Stimulated activated CD4-positive, alpha-beta T cell treated with anti-CD3 and anti-CD28 coated beads, Interleukin-15, amount 100 ng/mL, for 1 hour (primary cell): ENCODE measurements around the gene XAB2.

Experiments used
- DNase-seq, 2 donors: peaks; one replicate each; pipeline ENCODE4 v3.0.0-alpha.2; 2020; ENCODE audit warnings: low read depth in 1 of 2, low spot score in 1 of 2

Gene XAB2

GRCh38 chr19:7612282-7613274, 16.8 kb downstream of the XAB2 start:
- no peak for DNase-seq

GRCh38 chr19:7611541-7612279, 17.6 kb downstream of the XAB2 start:
- no peak for DNase-seq

GRCh38 chr19:7610491-7611240, 18.7 kb downstream of the XAB2 start:
- DNase-seq = no peak

- DNase-seq = no peak
Observed at GRCh38 chr19:7607874-7608560, 21.3 kb downstream of the XAB2 start.

- no peak for DNase-seq
Observed at GRCh38 chr19:7607212-7607873, 22.0 kb downstream of the XAB2 start.

GRCh38 chr19:7606289-7606688, 23.1 kb downstream of the XAB2 start:
- no peak for DNase-seq

GRCh38 chr19:7605490-7606222, 23.7 kb downstream of the XAB2 start:
- no peak for DNase-seq

GRCh38 chr19:7603919-7604318, 25.4 kb downstream of the XAB2 start:
- no peak for DNase-seq

GRCh38 chr19:7602935-7603497, 26.3 kb downstream of the XAB2 start:
- DNase-seq = no peak

GRCh38 chr19:7602240-7602934, 27.0 kb downstream of the XAB2 start:
- DNase-seq = no peak

GRCh38 chr19:7600721-7601120, 28.6 kb downstream of the XAB2 start:
- no peak for DNase-seq

GRCh38 chr19:7598180-7598579, 31.2 kb downstream of the XAB2 start:
- DNase-seq = no peak

- DNase-seq = no peak
Observed at GRCh38 chr19:7597689-7598088, 31.7 kb downstream of the XAB2 start.

GRCh38 chr19:7596211-7596937, 33.0 kb downstream of the XAB2 start:
- no peak for DNase-seq

GRCh38 chr19:7595466-7596133, 33.7 kb downstream of the XAB2 start, which contains the start of gene CAMSAP3:
Gene CAMSAP3, plus strand, starts transcription at chr19:7595863. Its CDS starts 140 bp downstream, at chr19:7596003.
- DNase-seq = peak in 1 of 2 donors; percentile 39

- no peak for DNase-seq
Observed at GRCh38 chr19:7590256-7590655, 39.1 kb downstream of the XAB2 start.

GRCh38 chr19:7589822-7590221, 39.5 kb downstream of the XAB2 start:
- no peak for DNase-seq
